ENCODE data around the gene NF2. TPM values are rescaled to one million over a fixed set of nuclear protein-coding genes. Genes with fewer than 3 reads are reported as not detected.
A peak's percentile ranks its signal among the peaks of the same experiment; 100 is the strongest.
"Not testable (repeated sequence)": the region's sequence is repeated elsewhere in the genome, so short reads cannot be mapped to it uniquely, and the experiment has no call there.

Gene NF2
- 65.7 and 66.1 TPM in 2 replicates for total RNA-seq

DNA sequence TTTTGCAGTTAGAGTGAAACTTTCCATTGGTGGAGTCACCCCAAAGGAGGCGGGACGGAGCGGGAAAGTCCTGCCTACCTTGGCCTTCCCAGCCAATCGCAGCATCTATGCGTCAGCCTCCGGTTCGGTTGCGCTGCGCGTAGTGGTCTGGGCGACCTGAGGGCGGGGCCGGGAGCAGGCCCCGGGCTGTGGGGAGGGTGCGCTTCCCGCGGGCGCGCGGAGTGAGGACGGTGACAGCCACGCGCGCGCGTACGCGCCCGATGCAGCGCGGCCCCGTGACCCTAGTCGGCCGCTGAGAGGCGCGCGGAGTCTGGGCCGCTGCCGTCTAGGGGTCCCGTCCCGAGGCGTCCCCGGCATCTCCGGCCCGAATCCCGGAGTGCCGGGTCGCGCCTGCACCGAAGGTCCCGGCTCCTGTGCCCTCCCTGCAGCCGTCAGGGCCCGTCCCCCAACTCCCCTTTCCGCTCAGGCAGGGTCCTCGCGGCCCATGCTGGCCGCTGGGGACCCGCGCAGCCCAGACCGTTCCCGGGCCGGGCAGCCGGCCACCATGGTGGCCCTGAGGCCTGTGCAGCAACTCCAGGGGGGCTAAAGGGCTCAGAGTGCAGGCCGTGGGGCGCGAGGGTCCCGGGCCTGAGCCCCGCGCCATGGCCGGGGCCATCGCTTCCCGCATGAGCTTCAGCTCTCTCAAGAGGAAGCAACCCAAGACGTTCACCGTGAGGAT, at the start of gene NF2:
NF2 (plus strand) TSS at position 276 of the 718 bp plus-strand sequence; CDS start at position 642, 366 bp downstream.
- intact Hi-C loops (cut with micrococcal nuclease), result loop anchor here (1.0 to 10.0 kb wide), 8 partner anchors 15 to 991 kb away; partner anchors contain the start of genes ASCC2, MTMR3, NIPSNAP1 and OSM
- no peaks in the 10 kb centered on the region for H3K27me3 Mint-ChIP-seq (ENCODE audit: insufficient read depth)
- peak; percentile 99 for DNase-seq (ENCODE audit: low spot score)
- H3K4me3 Mint-ChIP-seq, result peak within 1 kb of the TSS; percentile 96
- H3K9me3 Mint-ChIP-seq, result no peaks in the 10 kb centered on the region
- peaks cover 23% of the 10 kb centered on the region for H3K4me1 Mint-ChIP-seq (ENCODE audit: low read depth)
- peaks cover 8% of the 10 kb centered on the region for H3K36me3 Mint-ChIP-seq (ENCODE audit: low read depth)
- peak within 1 kb of the TSS; percentile 98 for H3K27ac Mint-ChIP-seq

DNA sequence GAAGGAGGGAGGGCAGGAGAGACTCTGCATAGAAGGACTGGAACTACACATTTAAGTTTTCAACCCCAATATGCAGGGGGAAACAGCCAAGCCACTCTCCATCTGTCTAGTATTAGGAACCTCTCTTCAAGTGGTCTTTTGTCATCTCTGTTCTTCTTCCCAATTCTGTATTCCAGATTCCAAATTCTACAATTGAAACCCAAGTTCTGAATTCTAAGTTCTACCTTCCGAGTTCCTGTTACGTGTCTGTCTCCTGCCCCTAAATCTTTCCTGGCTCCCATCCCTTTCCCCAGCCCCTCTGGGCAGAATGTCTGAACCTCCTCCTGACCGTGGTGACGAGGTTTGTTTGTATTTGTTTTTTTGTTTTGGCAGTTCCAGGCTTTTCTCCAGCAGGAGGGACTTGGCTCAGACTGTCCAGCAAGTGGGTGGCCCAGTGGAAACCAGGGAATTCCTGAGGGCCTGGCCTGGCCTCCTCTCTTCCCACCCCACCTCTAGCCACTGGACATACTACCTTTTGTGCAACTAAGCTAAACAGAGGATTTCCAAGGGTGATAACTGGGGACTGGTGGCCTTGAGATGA, 48.3 kb upstream of the NF2 start:
- Mint-ChIP-seq H3K9me3 (no peaks in the 10 kb centered on the region), H3K27ac (no peak overlapping the region)

DNA sequence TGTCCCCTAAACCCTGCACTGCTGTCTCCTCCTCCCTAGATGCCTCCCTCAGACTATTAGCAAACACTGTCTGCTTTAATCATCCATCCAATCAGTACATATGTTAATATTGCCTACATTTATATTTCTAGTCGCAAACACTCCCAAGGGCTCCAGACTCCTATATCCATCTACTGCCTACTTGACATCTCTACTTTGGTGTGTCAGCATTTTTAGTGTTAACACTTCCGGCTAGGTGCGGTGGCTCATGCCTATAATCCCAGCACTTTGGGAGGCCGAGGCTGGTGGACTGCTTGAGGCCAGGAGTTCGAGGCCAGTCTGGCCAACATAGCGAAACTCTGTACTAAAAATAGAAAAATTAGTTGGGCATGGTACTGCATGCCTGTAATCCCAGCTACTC, 44.4 kb upstream of the NF2 start:
- no peaks in the 10 kb centered on the region for H3K9me3 Mint-ChIP-seq
- peaks cover 13% of the 10 kb centered on the region for H3K36me3 Mint-ChIP-seq (ENCODE audit: low read depth)
- no peaks in the 10 kb centered on the region for H3K4me1 Mint-ChIP-seq (ENCODE audit: low read depth)
- no peak overlapping the region for H3K4me3 Mint-ChIP-seq
- intact Hi-C loops (cut with micrococcal nuclease), result loop anchor here (10.0 kb wide), 1 partner anchor 866 kb away; the partner anchor contains the start of gene MTFP1
- no peak for DNase-seq (ENCODE audit: low spot score)
- no peak overlapping the region for H3K27ac Mint-ChIP-seq
- no peaks in the 10 kb centered on the region for H3K27me3 Mint-ChIP-seq (ENCODE audit: insufficient read depth)

More for the DNA sequence above, 48.3 kb upstream of the NF2 start:
- H3K4me3 Mint-ChIP-seq, result peak overlapping the region; percentile 17
- no peak for DNase-seq (ENCODE audit: low spot score)
- H3K36me3 Mint-ChIP-seq (ENCODE audit: low read depth), result peaks cover 19% of the 10 kb centered on the region
- peaks cover 12% of the 10 kb centered on the region for H3K4me1 Mint-ChIP-seq (ENCODE audit: low read depth)
- intact Hi-C loops (cut with micrococcal nuclease), result loop anchor here (10.0 kb wide), 1 partner anchor 870 kb away; the partner anchor contains the start of gene MTFP1
- H3K27me3 Mint-ChIP-seq (ENCODE audit: insufficient read depth), result no peaks in the 10 kb centered on the region

DNA sequence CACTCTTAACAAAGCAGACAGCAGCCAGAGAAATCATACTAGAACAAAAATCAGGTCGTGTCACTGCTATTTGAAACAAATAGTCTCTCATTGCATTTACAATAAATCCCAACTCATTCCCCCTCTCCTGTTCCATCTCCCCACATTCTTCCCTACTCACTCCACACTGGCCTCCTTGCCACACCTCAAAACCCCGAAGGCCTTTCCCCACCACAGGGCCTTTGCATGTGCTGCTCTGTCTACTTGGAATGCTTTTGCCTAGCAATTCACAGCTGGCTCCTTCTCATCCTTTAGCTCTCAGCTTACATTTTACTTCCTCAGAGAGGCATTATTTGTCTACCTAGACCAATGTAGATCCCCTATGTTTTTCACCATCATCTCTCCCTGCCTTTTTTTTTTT, 43.6 kb upstream of the NF2 start:
- intact Hi-C loops (cut with micrococcal nuclease), result loop anchor here (10.0 kb wide), 1 partner anchor 865 kb away; the partner anchor contains the start of gene MTFP1
- Mint-ChIP-seq H3K27ac (peak overlapping the region; percentile 20), H3K27me3 (ENCODE audit: insufficient read depth) (no peaks in the 10 kb centered on the region), H3K4me1 (ENCODE audit: low read depth) (no peaks in the 10 kb centered on the region), H3K4me3 (no peak overlapping the region), H3K36me3 (ENCODE audit: low read depth) (peaks cover 15% of the 10 kb centered on the region), H3K9me3 (no peaks in the 10 kb centered on the region)
- DNase-seq (ENCODE audit: low spot score), result no peak

DNA sequence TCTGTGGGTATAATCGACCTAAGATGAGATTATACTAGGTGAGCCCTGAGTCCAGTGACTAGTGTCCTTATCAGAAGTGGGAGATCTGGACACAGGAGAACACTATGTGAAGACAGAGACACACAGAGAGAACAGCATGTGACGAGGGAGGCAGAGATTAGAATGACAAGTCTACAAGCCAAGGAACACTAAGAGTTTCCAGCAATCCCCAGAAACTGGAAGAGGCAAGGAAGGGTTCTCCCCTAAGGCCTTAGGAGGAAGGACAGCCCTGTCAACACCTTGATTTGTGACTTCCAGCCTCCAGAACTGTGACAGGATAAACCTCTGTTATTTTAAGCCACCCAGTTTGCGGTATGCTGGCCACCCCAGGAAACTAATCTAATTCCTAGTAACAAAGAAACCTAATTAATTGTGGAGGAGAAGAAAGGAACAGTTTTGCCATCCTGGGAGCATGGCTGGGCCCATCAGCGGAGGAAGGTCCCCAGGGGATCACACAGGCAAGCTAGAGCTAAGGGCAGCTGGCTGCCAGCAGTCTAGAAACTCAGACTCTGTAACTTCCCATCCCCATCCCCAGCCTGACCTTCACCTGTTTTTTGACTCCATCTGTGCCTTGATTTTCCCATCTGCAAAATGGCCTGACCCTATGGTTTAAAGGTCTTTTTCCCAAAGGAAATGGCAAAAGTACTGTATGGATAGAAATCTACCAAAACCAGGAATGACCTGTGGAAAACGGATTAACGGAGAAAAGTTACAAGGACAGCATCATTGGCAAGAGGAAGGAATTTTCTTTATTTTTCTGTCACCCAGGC, 39.6 kb upstream of the NF2 start:
- H3K27me3 Mint-ChIP-seq (ENCODE audit: insufficient read depth), result no peaks in the 10 kb centered on the region

DNA sequence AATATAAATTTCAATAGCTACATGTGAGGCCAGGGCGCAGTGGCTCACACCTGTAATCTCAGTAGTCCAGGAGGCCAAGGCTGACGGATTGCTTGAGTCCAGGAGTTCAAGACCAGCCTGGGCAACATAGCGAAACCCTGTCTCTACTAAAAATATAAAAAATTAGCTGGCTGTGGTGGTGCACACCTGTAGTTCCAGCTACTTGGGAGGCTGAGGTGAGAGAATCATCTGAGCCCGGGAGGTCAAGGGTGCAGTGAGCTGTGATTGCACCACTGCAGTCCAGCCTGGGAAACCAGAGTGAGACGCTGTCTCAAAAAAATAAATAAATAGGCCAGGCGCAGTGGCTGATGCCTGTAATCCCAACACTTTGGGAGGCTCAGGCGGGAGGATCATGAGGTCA, 36.9 kb upstream of the NF2 start:
- intact Hi-C loops (cut with micrococcal nuclease); H3K36me3 Mint-ChIP-seq (ENCODE audit: low read depth); H3K4me3 Mint-ChIP-seq; H3K27me3 Mint-ChIP-seq (ENCODE audit: insufficient read depth); DNase-seq (ENCODE audit: low spot score); H3K27ac Mint-ChIP-seq; H3K4me1 Mint-ChIP-seq (ENCODE audit: low read depth); H3K9me3 Mint-ChIP-seq: not testable (repeated sequence)

More for the DNA sequence above, 39.6 kb upstream of the NF2 start:
- no peaks in the 10 kb centered on the region for H3K4me1 Mint-ChIP-seq (ENCODE audit: low read depth)
- H3K27ac Mint-ChIP-seq, result no peak overlapping the region
- no peak overlapping the region for H3K4me3 Mint-ChIP-seq
- no peak for DNase-seq (ENCODE audit: low spot score)
- intact Hi-C loops (cut with micrococcal nuclease), result no loop called here
- no peaks in the 10 kb centered on the region for H3K9me3 Mint-ChIP-seq
- H3K36me3 Mint-ChIP-seq (ENCODE audit: low read depth), result peaks cover 11% of the 10 kb centered on the region

DNA sequence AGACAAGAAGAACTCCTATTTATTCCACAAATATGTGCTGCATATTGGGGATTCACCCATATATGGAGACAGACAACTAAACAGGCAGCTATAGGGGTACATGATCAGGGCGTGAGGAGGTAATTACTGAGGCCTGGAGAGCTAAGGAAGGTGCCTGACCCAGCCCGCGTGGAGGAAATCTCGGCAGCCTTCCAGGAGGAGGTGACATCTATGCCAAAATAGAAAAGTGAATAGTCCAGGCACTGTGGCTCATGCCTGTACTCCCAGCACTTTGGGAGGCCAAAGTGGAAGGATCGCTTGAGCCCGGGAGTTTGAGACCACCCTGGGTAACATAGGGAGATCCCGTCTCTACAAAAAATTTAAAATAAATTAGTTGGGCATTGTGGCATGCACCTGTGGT, 36.1 kb upstream of the NF2 start:
- no peak for DNase-seq (ENCODE audit: low spot score)
- Mint-ChIP-seq H3K36me3 (ENCODE audit: low read depth) (peaks cover 3% of the 10 kb centered on the region), H3K4me1 (ENCODE audit: low read depth) (no peaks in the 10 kb centered on the region), H3K27ac (no peak overlapping the region), H3K4me3 (no peak overlapping the region), H3K9me3 (no peaks in the 10 kb centered on the region), H3K27me3 (ENCODE audit: insufficient read depth) (no peaks in the 10 kb centered on the region)
- intact Hi-C loops (cut with micrococcal nuclease), result no loop called here

DNA sequence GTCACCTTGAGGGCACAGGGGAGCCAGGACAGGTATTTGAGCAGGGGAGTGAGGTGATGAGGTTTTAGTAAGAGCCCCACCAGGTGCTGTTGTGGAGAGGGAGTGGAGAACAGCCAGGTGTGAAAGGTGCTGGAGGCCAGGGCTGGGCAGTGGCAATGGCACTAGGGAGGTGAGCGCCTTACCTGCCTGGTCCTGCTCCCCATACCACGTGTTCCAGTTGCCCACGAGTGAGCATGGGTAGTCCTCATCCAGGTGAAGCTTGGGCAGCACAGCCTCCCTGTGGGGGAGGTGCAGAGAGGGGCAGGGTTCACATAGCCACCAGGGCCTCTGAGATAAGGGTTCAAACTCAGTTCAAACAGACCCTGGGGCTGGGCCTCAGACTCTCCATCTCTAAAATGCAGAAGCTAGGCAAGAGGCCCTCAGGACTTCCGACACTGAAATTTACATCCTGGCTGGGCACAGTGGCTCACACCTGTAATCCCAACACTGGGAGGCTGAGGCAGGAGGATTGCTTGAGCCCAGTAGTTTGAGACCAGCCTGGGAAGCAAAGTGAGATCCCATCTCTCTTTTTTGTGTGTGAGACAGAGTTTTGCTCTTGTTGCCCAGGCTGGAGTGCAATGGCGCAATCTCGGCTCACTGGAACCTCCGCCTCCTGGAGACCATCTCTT, 34.3 kb upstream of the NF2 start:
- Mint-ChIP-seq H3K4me3 (no peak overlapping the region), H3K27ac (no peak overlapping the region), H3K4me1 (ENCODE audit: low read depth) (no peaks in the 10 kb centered on the region), H3K9me3 (no peaks in the 10 kb centered on the region), H3K36me3 (ENCODE audit: low read depth) (peaks cover 2% of the 10 kb centered on the region), H3K27me3 (ENCODE audit: insufficient read depth) (no peaks in the 10 kb centered on the region)
- intact Hi-C loops (cut with micrococcal nuclease), result no loop called here
- DNase-seq (ENCODE audit: low spot score), result no peak

DNA sequence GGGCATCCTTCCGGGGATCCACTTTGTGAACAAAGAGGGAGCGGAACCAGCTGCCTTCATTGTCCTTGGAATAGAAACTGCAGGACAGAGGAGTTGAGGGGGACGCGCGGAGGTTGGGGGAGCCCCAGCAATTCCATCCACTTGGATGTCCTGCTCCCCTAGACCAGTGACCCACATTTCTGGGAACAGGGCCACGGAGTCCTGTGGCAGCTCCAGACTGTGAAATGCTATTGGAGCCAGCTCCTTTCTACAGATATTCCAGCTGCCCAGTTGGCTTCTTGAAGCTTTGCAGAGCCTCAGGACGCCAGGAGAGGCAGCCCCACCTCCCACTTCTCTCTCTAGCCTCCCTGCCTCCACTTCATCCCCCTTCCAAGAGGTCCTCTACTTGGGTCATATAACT, 33.0 kb upstream of the NF2 start:
- no peaks in the 10 kb centered on the region for H3K9me3 Mint-ChIP-seq
- no peaks in the 10 kb centered on the region for H3K36me3 Mint-ChIP-seq (ENCODE audit: low read depth)
- H3K4me3 Mint-ChIP-seq, result no peak overlapping the region
- no peak for DNase-seq (ENCODE audit: low spot score)
- intact Hi-C loops (cut with micrococcal nuclease), result no loop called here
- H3K4me1 Mint-ChIP-seq (ENCODE audit: low read depth), result no peaks in the 10 kb centered on the region
- peak overlapping the region; percentile 16 for H3K27ac Mint-ChIP-seq
- H3K27me3 Mint-ChIP-seq (ENCODE audit: insufficient read depth), result no peaks in the 10 kb centered on the region

DNA sequence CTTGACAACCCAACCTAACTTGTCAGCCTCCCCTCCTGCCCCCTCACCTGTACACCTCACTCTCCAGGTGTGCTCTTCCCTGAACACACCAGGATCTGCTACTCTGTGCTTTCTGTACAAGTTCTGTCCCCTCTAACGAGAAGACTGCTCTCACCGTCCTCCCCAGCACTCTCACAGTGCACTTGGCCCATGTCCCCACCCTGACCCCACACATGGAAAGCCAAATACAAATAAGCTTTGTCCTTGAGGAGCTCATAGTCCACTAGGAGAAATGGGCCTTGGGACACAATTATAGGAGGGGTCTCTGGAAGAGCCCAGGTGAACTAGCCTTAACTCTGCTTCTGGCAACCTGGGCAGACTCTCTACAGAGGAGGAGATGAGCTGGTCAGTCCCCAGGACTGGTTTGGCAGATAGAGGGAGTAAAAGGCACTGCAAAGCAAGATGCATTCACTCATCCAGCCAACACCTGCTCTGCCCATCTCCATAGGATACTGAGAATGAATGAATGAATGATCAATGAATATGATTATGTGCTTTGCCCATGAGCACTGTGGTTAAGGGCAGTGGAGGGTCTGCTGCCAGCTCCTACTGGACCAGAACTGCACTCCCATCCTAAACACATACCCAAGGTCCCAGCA, 32.4 kb upstream of the NF2 start:
- H3K4me3 Mint-ChIP-seq, result no peak overlapping the region
- no peaks in the 10 kb centered on the region for H3K36me3 Mint-ChIP-seq (ENCODE audit: low read depth)
- no peaks in the 10 kb centered on the region for H3K27me3 Mint-ChIP-seq (ENCODE audit: insufficient read depth)
- H3K9me3 Mint-ChIP-seq, result no peaks in the 10 kb centered on the region
- no peak for DNase-seq (ENCODE audit: low spot score)
- H3K4me1 Mint-ChIP-seq (ENCODE audit: low read depth), result no peaks in the 10 kb centered on the region
- H3K27ac Mint-ChIP-seq, result no peak overlapping the region
- intact Hi-C loops (cut with micrococcal nuclease), result no loop called here

DNA sequence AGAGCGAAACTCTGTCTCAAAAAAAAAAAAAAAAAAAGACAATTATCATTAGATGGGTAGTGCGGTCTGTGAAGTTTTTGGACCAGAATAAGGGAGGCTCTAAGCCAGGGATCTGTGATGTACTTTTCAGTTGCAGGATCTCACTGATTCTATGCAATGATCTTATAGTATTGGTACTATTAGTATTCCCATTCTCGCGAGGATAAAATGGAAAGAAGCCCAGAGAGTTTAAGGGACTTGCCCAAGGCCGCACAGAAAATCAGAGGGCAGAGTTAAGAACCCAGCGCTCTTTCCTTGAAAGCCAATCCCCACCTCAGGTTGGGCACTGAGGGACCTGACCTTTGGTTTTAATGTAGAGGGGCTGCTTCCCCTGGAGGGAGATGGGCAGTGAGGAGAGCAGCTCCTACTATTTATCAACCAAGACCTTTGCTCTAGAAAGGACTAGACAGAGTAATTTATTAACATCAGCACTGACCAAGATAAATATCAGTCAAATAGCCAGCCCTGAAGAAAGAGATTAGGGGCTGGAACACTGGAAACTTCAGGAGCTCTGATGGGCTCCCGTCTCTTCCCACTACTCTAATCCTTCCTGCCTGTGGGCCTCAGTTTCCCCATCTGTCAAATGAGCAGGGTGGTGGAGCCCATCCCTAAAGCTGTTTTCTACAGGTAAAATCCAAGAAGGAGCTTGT, 28.5 kb upstream of the NF2 start:
- H3K4me3 Mint-ChIP-seq, result no peak overlapping the region

More for the DNA sequence above, 28.5 kb upstream of the NF2 start:
- Mint-ChIP-seq H3K27me3 (ENCODE audit: insufficient read depth) (no peaks in the 10 kb centered on the region), H3K9me3 (no peaks in the 10 kb centered on the region), H3K4me1 (ENCODE audit: low read depth) (peaks cover 2% of the 10 kb centered on the region), H3K27ac (no peak overlapping the region), H3K36me3 (ENCODE audit: low read depth) (no peaks in the 10 kb centered on the region)
- intact Hi-C loops (cut with micrococcal nuclease), result no loop called here
- no peak for DNase-seq (ENCODE audit: low spot score)

Measured in activated T-helper 1 cell treated with anti-CD3 and anti-CD28 coated beads, Interleukin-12 subunit alpha, Interleukin-12 subunit beta, Interleukin-2, Interleukin-4 antibody, amounts not matched to agents 30 ng/mL and 10 ng/mL and 1 ng/mL, durations not matched to agents 14 hours and 24 hours and 36 hours (primary cell).